ENCODE results near the gene AMIGO2.
"Not testable (repeated sequence)": the region's sequence is repeated elsewhere in the genome, so short reads cannot be mapped to it uniquely, and the experiment has no call there.

The AMIGO2 gene, protein sequence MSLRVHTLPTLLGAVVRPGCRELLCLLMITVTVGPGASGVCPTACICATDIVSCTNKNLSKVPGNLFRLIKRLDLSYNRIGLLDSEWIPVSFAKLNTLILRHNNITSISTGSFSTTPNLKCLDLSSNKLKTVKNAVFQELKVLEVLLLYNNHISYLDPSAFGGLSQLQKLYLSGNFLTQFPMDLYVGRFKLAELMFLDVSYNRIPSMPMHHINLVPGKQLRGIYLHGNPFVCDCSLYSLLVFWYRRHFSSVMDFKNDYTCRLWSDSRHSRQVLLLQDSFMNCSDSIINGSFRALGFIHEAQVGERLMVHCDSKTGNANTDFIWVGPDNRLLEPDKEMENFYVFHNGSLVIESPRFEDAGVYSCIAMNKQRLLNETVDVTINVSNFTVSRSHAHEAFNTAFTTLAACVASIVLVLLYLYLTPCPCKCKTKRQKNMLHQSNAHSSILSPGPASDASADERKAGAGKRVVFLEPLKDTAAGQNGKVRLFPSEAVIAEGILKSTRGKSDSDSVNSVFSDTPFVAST

GRCh38 chr12:47079468-47079980, at the start of gene AMIGO2, which contains the start of gene PCED1B:
AMIGO2 (minus strand) TSS chr12:47079959; CDS start chr12:47079002, 957 bp downstream.
PCED1B (plus strand) TSS chr12:47079621; CDS start chr12:47235064, 155,443 bp downstream.
- peak; percentile 79 for DNase-seq
- in situ Hi-C loops (cut with MboI; ENCODE audit: low pct_unique_long_range_greater_than_20kb, low sequenced_read_pairs): loop anchor here (25.0 kb wide), 1 partner anchor 108 kb away; no protein-coding TSS in a partner anchor

GRCh38 chr12:47126246-47126645, 46.5 kb upstream of the AMIGO2 start:
- DNase-seq: no peak
- in situ Hi-C loops (cut with MboI; ENCODE audit: low pct_unique_long_range_greater_than_20kb, low sequenced_read_pairs): no loop called here

- DNase-seq: no peak
- in situ Hi-C loops (cut with MboI; ENCODE audit: low pct_unique_long_range_greater_than_20kb, low sequenced_read_pairs): no loop called here
Observed at GRCh38 chr12:47124451-47124850, 44.7 kb upstream of the AMIGO2 start.

GRCh38 chr12:47123730-47124129, 44.0 kb upstream of the AMIGO2 start:
- in situ Hi-C loops (cut with MboI; ENCODE audit: low pct_unique_long_range_greater_than_20kb, low sequenced_read_pairs): no loop called here
- no peak for DNase-seq

DNA sequence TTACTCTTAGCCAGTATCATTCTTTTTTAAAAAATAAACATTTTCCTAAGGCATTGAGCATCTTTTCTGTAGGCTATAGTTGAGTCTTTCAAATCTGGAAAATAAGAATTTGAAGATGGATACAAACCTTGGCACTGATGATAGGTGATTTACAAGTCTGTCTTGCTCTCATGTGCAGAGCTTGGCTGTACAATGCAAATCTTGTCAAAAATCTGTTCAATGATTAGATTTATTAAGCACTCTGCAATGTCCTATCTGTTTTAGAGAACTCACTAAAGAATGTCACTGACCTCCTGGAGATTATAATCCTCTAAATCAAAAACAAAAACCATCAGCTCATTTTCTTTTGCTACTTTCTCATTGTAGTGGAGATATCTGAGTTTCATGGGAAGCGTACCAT, 42.8 kb upstream of the AMIGO2 start:
- DNase-seq: no peak
- in situ Hi-C loops (cut with MboI; ENCODE audit: low pct_unique_long_range_greater_than_20kb, low sequenced_read_pairs): no loop called here

GRCh38 chr12:47121146-47121545, 41.4 kb upstream of the AMIGO2 start:
- in situ Hi-C loops (cut with MboI; ENCODE audit: low pct_unique_long_range_greater_than_20kb, low sequenced_read_pairs): no loop called here
- no peak for DNase-seq

GRCh38 chr12:47120736-47121135, 41.0 kb upstream of the AMIGO2 start:
- DNase-seq: no peak
- in situ Hi-C loops (cut with MboI; ENCODE audit: low pct_unique_long_range_greater_than_20kb, low sequenced_read_pairs): no loop called here

- in situ Hi-C loops (cut with MboI; ENCODE audit: low pct_unique_long_range_greater_than_20kb, low sequenced_read_pairs); DNase-seq: not testable (repeated sequence)
Observed at GRCh38 chr12:47117305-47117704, 37.5 kb upstream of the AMIGO2 start.

GRCh38 chr12:47114481-47114892, 34.7 kb upstream of the AMIGO2 start:
- no peak for DNase-seq
- in situ Hi-C loops (cut with MboI; ENCODE audit: low pct_unique_long_range_greater_than_20kb, low sequenced_read_pairs): no loop called here

DNA sequence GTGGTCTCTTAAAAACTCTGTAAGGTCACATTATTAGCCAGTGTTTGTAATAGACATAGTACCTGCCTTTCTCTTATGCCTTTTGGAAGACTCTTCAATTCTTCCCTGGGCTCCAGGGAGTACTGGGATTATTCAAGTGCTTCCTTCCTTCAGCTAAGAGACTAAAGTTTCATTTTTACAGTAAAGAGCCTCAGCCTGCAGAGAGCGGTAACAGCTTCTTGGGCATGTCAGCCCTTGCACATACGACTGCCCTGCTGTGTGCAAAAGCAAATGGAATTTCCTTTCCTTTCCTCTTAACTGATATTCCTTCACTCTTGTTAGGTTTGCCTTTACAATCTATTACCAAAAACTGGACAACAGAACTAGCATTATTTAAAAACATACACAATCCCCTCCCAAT, 32.9 kb upstream of the AMIGO2 start:
- no peak for DNase-seq
- in situ Hi-C loops (cut with MboI; ENCODE audit: low pct_unique_long_range_greater_than_20kb, low sequenced_read_pairs): no loop called here

GRCh38 chr12:47111854-47112253, 32.1 kb upstream of the AMIGO2 start:
- in situ Hi-C loops (cut with MboI; ENCODE audit: low pct_unique_long_range_greater_than_20kb, low sequenced_read_pairs): no loop called here
- no peak for DNase-seq

DNA sequence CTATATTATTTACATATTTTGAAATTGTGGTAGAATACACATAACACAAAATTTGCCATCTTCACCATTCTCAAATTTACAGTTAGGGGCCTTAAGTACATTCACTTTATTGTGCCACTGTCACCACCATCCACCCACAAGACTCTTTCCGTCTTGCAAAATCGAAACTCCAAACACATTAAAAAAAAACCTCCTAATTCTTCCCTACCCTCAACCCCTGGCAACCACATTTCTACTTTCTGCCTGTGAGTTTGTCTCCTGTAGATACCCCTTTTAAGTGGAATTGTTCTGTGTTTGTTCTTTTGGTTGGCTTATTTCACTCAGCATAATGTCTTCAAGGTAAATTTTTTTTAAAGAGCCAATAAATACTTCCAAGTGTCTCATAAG, 31.6 kb upstream of the AMIGO2 start:
- no peak for DNase-seq
- in situ Hi-C loops (cut with MboI; ENCODE audit: low pct_unique_long_range_greater_than_20kb, low sequenced_read_pairs): no loop called here

- DNase-seq: no peak
- in situ Hi-C loops (cut with MboI; ENCODE audit: low pct_unique_long_range_greater_than_20kb, low sequenced_read_pairs): no loop called here
Observed at GRCh38 chr12:47110718-47111391, 31.1 kb upstream of the AMIGO2 start.

GRCh38 chr12:47110011-47110541, 30.3 kb upstream of the AMIGO2 start:
- no peak for DNase-seq
- in situ Hi-C loops (cut with MboI; ENCODE audit: low pct_unique_long_range_greater_than_20kb, low sequenced_read_pairs): no loop called here

DNA sequence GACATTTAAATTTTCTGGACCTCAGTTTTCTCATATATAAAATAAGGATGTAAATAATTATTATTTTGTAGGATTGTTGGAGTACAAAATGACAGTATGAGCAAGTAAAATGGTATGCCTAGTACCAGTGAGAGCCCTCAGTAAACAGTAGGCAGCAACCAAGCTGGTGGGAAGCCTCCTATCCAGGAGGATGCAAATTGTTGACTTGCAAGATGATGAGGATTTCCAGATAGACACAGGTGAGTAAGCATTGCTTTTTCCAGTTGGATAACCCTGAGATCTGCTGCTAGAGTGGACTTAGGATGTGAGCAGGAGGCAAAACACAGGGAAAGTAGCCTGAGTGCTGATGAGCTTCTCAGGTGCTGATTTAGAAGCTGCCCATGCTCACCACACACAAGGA, 28.2 kb upstream of the AMIGO2 start:
- DNase-seq: peak; percentile 22
- in situ Hi-C loops (cut with MboI; ENCODE audit: low pct_unique_long_range_greater_than_20kb, low sequenced_read_pairs): no loop called here

DNA sequence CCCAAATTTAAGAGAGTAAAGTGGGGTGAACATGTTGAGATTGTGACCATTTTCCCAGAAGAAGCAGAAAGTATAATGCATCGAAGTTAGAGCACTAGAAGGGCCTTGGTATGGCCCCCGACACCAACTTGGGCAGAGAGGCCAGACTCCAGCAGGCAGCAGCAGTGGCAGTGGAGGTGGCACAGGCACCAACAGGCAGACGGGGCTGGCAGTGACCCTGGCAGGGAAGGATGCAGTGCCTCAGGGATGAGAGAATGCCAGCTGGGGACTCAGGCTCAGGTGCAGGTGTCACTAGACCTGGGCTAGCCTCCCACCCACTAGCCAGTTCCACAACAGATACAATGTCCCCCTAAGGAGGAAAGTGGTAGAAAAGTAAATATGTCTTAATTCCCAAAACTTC, 27.7 kb upstream of the AMIGO2 start:
- no peak for DNase-seq
- in situ Hi-C loops (cut with MboI; ENCODE audit: low pct_unique_long_range_greater_than_20kb, low sequenced_read_pairs): no loop called here

DNA sequence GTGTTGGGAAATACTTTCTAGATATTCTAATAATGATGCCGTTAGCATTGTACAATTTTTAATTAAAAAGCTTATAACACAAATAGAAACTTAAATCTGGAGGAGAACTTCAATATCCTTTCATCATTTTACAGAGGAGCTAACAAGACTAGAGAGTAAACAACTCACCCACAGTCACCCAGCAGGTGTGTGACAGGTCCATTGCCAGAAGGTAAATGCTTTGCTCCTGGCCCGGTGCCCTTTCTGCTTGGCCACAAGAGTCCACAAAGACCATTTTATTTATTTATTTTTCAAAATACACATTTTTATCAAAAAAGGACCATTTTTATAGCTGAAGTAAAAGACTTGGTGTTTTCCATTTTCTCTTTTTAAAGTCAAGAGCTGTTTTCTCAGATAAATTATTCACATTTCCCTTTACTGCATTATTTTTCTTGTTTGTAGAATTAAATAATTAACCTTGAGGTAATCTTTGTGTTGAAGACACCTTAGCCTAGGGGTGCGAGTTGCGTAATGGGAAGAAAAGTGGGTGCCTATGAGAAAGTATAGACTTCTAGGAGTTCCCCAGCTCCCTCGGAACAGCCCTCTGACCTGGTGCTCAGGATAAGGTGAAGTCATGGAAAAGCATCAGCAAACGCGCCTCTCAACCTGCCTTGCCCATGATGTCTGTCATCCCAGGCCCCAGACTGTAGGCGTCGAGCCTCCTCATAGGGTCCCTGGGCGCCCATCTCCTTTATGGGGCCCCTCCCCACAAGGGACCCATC, 26.3 kb upstream of the AMIGO2 start:
- in situ Hi-C loops (cut with MboI; ENCODE audit: low pct_unique_long_range_greater_than_20kb, low sequenced_read_pairs): no loop called here
- no peak for DNase-seq

DNA sequence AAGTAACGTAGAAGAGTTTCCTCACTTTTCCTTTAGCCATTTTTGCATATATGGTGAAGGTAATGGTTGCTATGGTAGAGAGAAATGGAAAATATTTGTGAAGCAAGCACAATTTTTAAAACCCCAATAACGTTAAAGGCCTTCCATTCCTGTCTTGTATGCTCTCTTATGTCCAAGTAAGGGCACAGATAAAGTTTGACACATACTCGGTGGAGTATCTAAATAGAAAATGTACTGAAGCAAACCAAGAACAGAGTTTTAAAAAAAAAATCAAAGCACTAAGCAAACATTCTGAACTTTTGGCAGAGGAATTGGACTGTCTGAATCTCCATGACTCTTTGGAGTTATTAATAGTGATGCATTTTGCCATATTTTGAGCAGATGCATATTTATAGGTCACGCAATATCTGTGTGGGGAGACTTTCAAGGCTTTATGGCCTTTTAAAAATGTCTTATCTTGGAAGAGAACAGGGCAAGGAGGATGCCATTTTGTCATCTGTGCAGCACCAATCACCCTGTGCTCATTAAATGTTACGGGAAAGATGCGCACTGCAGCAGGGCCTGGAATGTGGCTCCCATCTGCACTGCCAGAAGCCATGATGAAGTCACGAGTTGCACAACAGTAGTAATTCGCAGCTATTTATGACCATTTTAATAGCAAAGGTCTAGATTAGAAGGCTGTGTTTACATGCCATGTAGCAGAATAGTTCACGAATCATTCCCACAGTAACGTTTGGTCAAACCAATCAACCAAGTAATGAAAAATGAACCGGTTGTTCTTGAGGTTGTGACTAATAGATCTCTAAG, 23.3 kb upstream of the AMIGO2 start:
- no peak for DNase-seq
- in situ Hi-C loops (cut with MboI; ENCODE audit: low pct_unique_long_range_greater_than_20kb, low sequenced_read_pairs): no loop called here
